Vagina (tissue), 2 donors: ENCODE results near the gene NUBP2. TPM values are rescaled to one million over a fixed set of nuclear protein-coding genes. Genes with fewer than 3 reads are reported as not detected.

Source experiments
- DNase-seq, 2 donors: peaks; one replicate each; pipeline ENCODE4 v3.0.0-alpha.2; 2017; ENCODE audit errors: extremely low spot score in 2 of 2
- H3K27ac ChIP-seq: fragments of 200-600 bp; sonication (generic); one replicate; pipeline ENCODE4 v1.5.1; 2019
- H3K27me3 ChIP-seq: fragments of 200-600 bp; sonication (generic); one replicate; pipeline ENCODE4 v1.5.1; 2019
- H3K36me3 ChIP-seq, 2 donors: fragments of 200-600 bp; sonication (generic); one replicate each; pipeline ENCODE4 v1.5.1; 2017 to 2019
- H3K4me1 ChIP-seq: fragments of 200-600 bp; sonication (generic); one replicate; pipeline ENCODE4 v1.5.1; 2019
- H3K4me3 ChIP-seq, 2 donors: fragments of 200-600 bp; sonication (generic); 1 replicate in 1 of 2; 2 replicates in 1 of 2; pipeline ENCODE4 v1.5.1; 2016 to 2019
- H3K9me3 ChIP-seq: fragments of 200-600 bp; sonication (generic); one replicate; pipeline ENCODE4 v1.5.1; 2019
- CTCF ChIP-seq, 3 experiments: fragments of 450-650 bp in 2 of 3; fragments of 200-600 bp in 1 of 3; sonication (generic) in 1 of 3; IDR thresholded peaks; one replicate each; pipeline ENCODE4 v1.5.1; 2017 to 2019; ENCODE audit warnings: antibody characterized with exemption in 3 of 3, mild to moderate bottlenecking in 2 of 3, moderate library complexity in 2 of 3
- POLR2A ChIP-seq, 2 donors: fragments of 450-650 bp; IDR thresholded peaks; one replicate each; pipeline ENCODE4 v1.6.1; 2017; ENCODE audit warnings: antibody characterized with exemption in 2 of 2, mild to moderate bottlenecking in 2 of 2, moderate library complexity in 2 of 2
- POLR2AphosphoS5 ChIP-seq, 2 donors: sonication (generic); formaldehyde crosslinking; IDR thresholded peaks; one replicate each; pipeline ENCODE4 v1.9.0; 2017; ENCODE audit warnings: antibody characterized with exemption in 2 of 2, mild to moderate bottlenecking in 2 of 2, low read depth in 1 of 2; ENCODE audit not compliant: insufficient read depth in 1 of 2
- intact Hi-C: fragments of 100-400 bp; cut with DNase I; formaldehyde crosslinking; loops from one replicate; pipeline ENCODE4 v1.15.1; 2023
- total RNA-seq: library from RNA; depleted of rRNA; stranded (reverse); fragments of >200 nt; gene quantifications from one replicate; pipeline ENCODE4 v1.2.3, GENCODE V29; 2016

The NUBP2 gene
- total RNA-seq, 1 donor from 2014 or later = 40.8 TPM

DNA sequence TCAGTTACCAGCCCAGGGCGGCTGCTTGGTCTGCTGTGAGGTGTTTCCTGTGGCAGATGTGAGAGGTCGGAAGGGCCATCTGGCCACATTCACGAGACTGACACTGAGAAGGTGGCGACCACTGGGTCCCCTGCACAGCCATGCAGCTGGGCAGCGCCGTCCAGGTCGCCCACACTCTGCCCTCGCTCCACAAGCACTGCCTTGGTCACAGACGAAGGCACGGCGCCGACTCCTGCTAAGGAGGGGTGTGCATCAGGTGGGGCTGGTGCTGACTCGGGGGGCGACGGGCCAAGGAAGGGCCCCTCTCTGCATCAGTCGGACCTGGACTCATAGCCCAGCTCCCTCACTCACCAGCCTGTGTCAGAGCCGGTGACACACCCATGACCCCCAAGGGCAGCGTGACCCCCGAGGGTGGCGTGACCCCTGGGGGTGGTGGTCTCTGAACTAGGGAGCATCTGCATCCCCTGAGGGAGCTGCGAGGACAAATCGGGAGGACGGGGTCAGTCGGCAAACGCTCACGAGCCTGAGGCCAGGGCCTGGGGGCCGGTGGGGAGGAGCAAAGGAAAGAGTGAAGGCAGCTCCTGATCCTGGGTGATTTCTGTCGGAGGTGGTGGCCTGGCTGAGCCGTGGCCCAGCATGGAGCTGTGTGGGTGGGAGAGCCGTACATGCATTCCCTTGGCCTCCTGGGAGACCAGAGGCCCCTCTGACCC lies 41.8 kb upstream of the NUBP2 start:
- H3K4me1 ChIP-seq = no peaks in the 10 kb centered on the region
- no peaks in the 10 kb centered on the region for H3K9me3 ChIP-seq
- intact Hi-C loops = no loop called here
- DNase-seq = no peak
- no peak overlapping the region for H3K27ac ChIP-seq
- H3K27me3 ChIP-seq = no peaks in the 10 kb centered on the region
- H3K4me3 ChIP-seq = no peak overlapping the region
- peaks cover 0 to 19% of the 10 kb centered on the region in 2 donors for H3K36me3 ChIP-seq
- TF ChIP-seq CTCF (IDR thresholded peaks at IDR 0.05) (no peak), POLR2AphosphoS5 (IDR thresholded peaks at IDR 0.05; ENCODE audit: insufficient read depth in 1 of 2, low read depth in 1 of 2) (no peak), POLR2A (IDR thresholded peaks at IDR 0.05) (no peak)

GRCh38 chr16:1741553-1742165 lies 41.1 kb upstream of the NUBP2 start:
- no peaks in the 10 kb centered on the region for H3K9me3 ChIP-seq
- no peak overlapping the region for H3K27ac ChIP-seq
- DNase-seq = no peak
- intact Hi-C loops = no loop called here
- H3K36me3 ChIP-seq = peaks cover 0 to 19% of the 10 kb centered on the region in 2 donors
- no peaks in the 10 kb centered on the region for H3K4me1 ChIP-seq
- H3K4me3 ChIP-seq = no peak overlapping the region
- no peak for TF ChIP-seq POLR2A (IDR thresholded peaks at IDR 0.05)
- TF ChIP-seq POLR2AphosphoS5 (IDR thresholded peaks at IDR 0.05; ENCODE audit: insufficient read depth in 1 of 2, low read depth in 1 of 2) = no peak
- TF ChIP-seq CTCF (IDR thresholded peaks at IDR 0.05) = no peak
- H3K27me3 ChIP-seq = no peaks in the 10 kb centered on the region

GRCh38 chr16:1743376-1744337 lies 39.1 kb upstream of the NUBP2 start:
- H3K4me1 ChIP-seq = no peaks in the 10 kb centered on the region
- no peaks in the 10 kb centered on the region for H3K27me3 ChIP-seq
- no peak overlapping the region for H3K4me3 ChIP-seq
- no peak for DNase-seq
- intact Hi-C loops = no loop called here
- peaks cover 0 to 36% of the 10 kb centered on the region in 2 donors for H3K36me3 ChIP-seq
- H3K27ac ChIP-seq = no peak overlapping the region
- TF ChIP-seq CTCF (IDR thresholded peaks at IDR 0.05) = no peak
- no peak for TF ChIP-seq POLR2A (IDR thresholded peaks at IDR 0.05)
- no peak for TF ChIP-seq POLR2AphosphoS5 (IDR thresholded peaks at IDR 0.05; ENCODE audit: insufficient read depth in 1 of 2, low read depth in 1 of 2)
- H3K9me3 ChIP-seq = no peaks in the 10 kb centered on the region

GRCh38 chr16:1744338-1744840 lies 38.4 kb upstream of the NUBP2 start:
- intact Hi-C loops = no loop called here
- H3K9me3 ChIP-seq = no peaks in the 10 kb centered on the region
- H3K36me3 ChIP-seq = peaks cover 0 to 41% of the 10 kb centered on the region in 2 donors

More at GRCh38 chr16:1744338-1744840, 38.4 kb upstream of the NUBP2 start:
- TF ChIP-seq POLR2A (IDR thresholded peaks at IDR 0.05) (no peak), CTCF (IDR thresholded peaks at IDR 0.05) (no peak), POLR2AphosphoS5 (IDR thresholded peaks at IDR 0.05; ENCODE audit: insufficient read depth in 1 of 2, low read depth in 1 of 2) (no peak)
- no peak overlapping the region for H3K27ac ChIP-seq
- H3K4me1 ChIP-seq = no peaks in the 10 kb centered on the region
- no peak overlapping the region for H3K4me3 ChIP-seq
- no peaks in the 10 kb centered on the region for H3K27me3 ChIP-seq
- no peak for DNase-seq
